H1 (cell line): Measurements from ENCODE around the gene PRRG4.

Experiments used
- ATF2 ChIP-seq: IDR thresholded peaks from 2 replicates; pipeline ENCODE4 v1.6.1; 2012; ENCODE audit warnings: low read length, inconsistent platforms
- ATF3 ChIP-seq: IDR thresholded peaks from 2 replicates; pipeline ENCODE4 v1.6.1; 2011; ENCODE audit warnings: low read depth, mild to moderate bottlenecking, low read length; ENCODE audit not compliant: insufficient read depth
- BACH1 ChIP-seq: IDR thresholded peaks from 2 replicates; pipeline ENCODE4 v1.6.1; 2012; ENCODE audit warnings: low read length, improper control_type of control experiment
- CBX8 ChIP-seq: fragments of 300-800, 300-1000 bp; sonication (generic); IDR thresholded peaks from 2 replicates; pipeline ENCODE4 v1.7.1; 2016; ENCODE audit warnings: low read depth, low read length, borderline replicate concordance
- CTCF ChIP-seq, 3 experiments: IDR thresholded peaks; 1 replicate in 2 of 3; 2 replicates in 1 of 3; pipeline versions ENCODE4 v1.5.1 to v1.6.1; 2011; ENCODE audit warnings: low read length in 3 of 3, mild to moderate bottlenecking in 3 of 3, inconsistent platforms in 2 of 3, low read depth in 1 of 3, moderate library complexity in 1 of 3; ENCODE audit not compliant: insufficient read depth in 1 of 3; ENCODE audit errors: control extremely low read depth in 1 of 3
- E2F6 ChIP-seq: IDR thresholded peaks from 2 replicates; pipeline ENCODE4 v1.6.1; 2012; ENCODE audit warnings: inconsistent platforms
- EP300 ChIP-seq, 2 experiments: IDR thresholded peaks; 1 replicate in 1 of 2; 2 replicates in 1 of 2; pipeline ENCODE4 v1.6.1; 2011 to 2012; ENCODE audit warnings: low read depth in 2 of 2, low read length in 2 of 2, mild to moderate bottlenecking in 2 of 2, borderline replicate concordance in 1 of 2, inconsistent platforms in 1 of 2, moderate library complexity in 1 of 2
- EZH2 ChIP-seq: fragments of 200-600 bp; sonication (generic); IDR thresholded peaks from 2 replicates; pipeline ENCODE4 v1.7.1; 2012; ENCODE audit warnings: low read depth, mild to moderate bottlenecking, moderate library complexity, low read length, inconsistent platforms; ENCODE audit not compliant: severe bottlenecking
- KDM1A ChIP-seq: fragments of 200-600, 300-600 bp; sonication (generic); IDR thresholded peaks from 2 replicates; pipeline ENCODE4 v1.7.1; 2016; ENCODE audit warnings: mild to moderate bottlenecking, low read length, borderline replicate concordance
- NRF1 ChIP-seq: IDR thresholded peaks from 2 replicates; pipeline ENCODE4 v1.6.1; 2011; ENCODE audit warnings: mild to moderate bottlenecking, low read depth, low read length, improper control_type of control experiment
- POLR2AphosphoS5 ChIP-seq: IDR thresholded peaks from 2 replicates; pipeline ENCODE4 v1.6.1; 2011; ENCODE audit warnings: low read depth, low read length
- RBBP5 ChIP-seq: IDR thresholded peaks from 2 replicates; pipeline ENCODE4 v1.7.1; 2012; ENCODE audit warnings: low read depth, mild to moderate bottlenecking, inconsistent platforms, low read length, moderate library complexity, borderline replicate concordance
- SAP30 ChIP-seq: fragments of 300-600 bp; sonication (generic); IDR thresholded peaks from 2 replicates; pipeline ENCODE4 v1.7.1; 2012; ENCODE audit warnings: low read length, moderate library complexity, mild to moderate bottlenecking, inconsistent platforms; ENCODE audit not compliant: insufficient read depth, insufficient replicate concordance
- TAF1 ChIP-seq: IDR thresholded peaks from 2 replicates; pipeline ENCODE4 v1.6.1; 2011; ENCODE audit warnings: mild to moderate bottlenecking, low read depth, low read length

GRCh38 chr11:32827276-32827675 is 2.5 kb upstream of the PRRG4 start:
- TF ChIP-seq CTCF (IDR thresholded peaks at IDR 0.05; ENCODE audit: control extremely low read depth in 1 of 3, insufficient read depth in 1 of 3, low read depth in 1 of 3, low read length in 3 of 3) = no peak
- TF ChIP-seq EZH2 = no peak
- TF ChIP-seq BACH1 = no peak
- no peak for TF ChIP-seq KDM1A
- TF ChIP-seq NRF1 = no peak
- no peak for TF ChIP-seq EP300 (IDR thresholded peaks at IDR 0.05; ENCODE audit: borderline replicate concordance in 1 of 2, low read depth in 2 of 2, low read length in 2 of 2)
- no peak for TF ChIP-seq ATF3
- no peak for TF ChIP-seq ATF2
- TF ChIP-seq TAF1 = no peak
- no peak for TF ChIP-seq E2F6
- no peak for TF ChIP-seq POLR2AphosphoS5
- no peak for TF ChIP-seq CBX8
- no peak for TF ChIP-seq RBBP5
- TF ChIP-seq SAP30 = no peak
